GM12878 (cell line): ENCODE results near the gene TEX264. TPM values are rescaled to one million over a fixed set of nuclear protein-coding genes. Genes with fewer than 3 reads are reported as not detected.

ENCODE experiments used
- ATAC-seq: fragments of 200-7000 bp; cut with Tn5 transposase; 3 replicates; pipeline ENCODE4 v1.9.1; 2020; ENCODE audit warnings: mild to moderate bottlenecking, moderate library complexity
- BruUV-seq: library from RNA; stranded (reverse); fragments of 400-500 nt; replicated peaks from 2 replicates; lab custom pipeline; 2021; lab: Mats Ljungman, UMichigan
- CTCF ChIA-PET: fragments of 300-600 bp; sonication (Branson Sonifier 250); formaldehyde crosslinking; extraction: SDS; loops from one replicate; lab custom pipeline; 2021; ENCODE audit warnings: inconsistent platforms; lab: Yijun Ruan, JAX
- POLR2A ChIA-PET: fragments of 350-600 bp; formaldehyde crosslinking; extraction: SDS; loops from one replicate; lab custom pipeline; 2021; ENCODE audit warnings: inconsistent platforms; lab: Charles Lee
- RAD21 ChIA-PET: fragments of 300-600 bp; sonication (Branson Sonifier 250); formaldehyde crosslinking; loops from one replicate; lab custom pipeline; 2023; ENCODE audit warnings: antibody characterized with exemption; ENCODE audit not compliant: unreplicated experiment; lab: Charles Lee
- SMC1A ChIA-PET: fragments of 300-600 bp; sonication (Branson Sonifier 250); formaldehyde crosslinking; loops from one replicate; lab custom pipeline; 2023; ENCODE audit not compliant: unreplicated experiment, uncharacterized antibody; lab: Charles Lee
- DNase-seq: peaks from one replicate; pipeline ENCODE4 v3.0.0-alpha.2; 2011; ENCODE audit warnings: low read depth, low spot score
- FAIRE-seq: peaks from 3 replicates; lab custom pipeline; 2011; peaks lifted over from hg19 to GRCh38; lab: Jason Lieb, UNC
- H2AFZ ChIP-seq: 2 replicates; pipeline ENCODE4 v1.6.0; 2011; ENCODE audit warnings: low read depth, low read length, control low read depth; ENCODE audit not compliant: control insufficient read depth
- H3K27ac ChIP-seq: 2 replicates; pipeline ENCODE4 v1.5.1; 2011; ENCODE audit warnings: control low read depth; ENCODE audit not compliant: control insufficient read depth, insufficient read depth
- H3K27me3 ChIP-seq, 2 experiments: replicated peaks in 1 of 2; 2 replicates each; pipeline versions ENCODE4 v1.6.0 to v1.6.1; 2011; ENCODE audit warnings: low read length in 1 of 2; ENCODE audit not compliant: control insufficient read depth in 2 of 2, insufficient read depth in 2 of 2
- H3K36me3 ChIP-seq, 2 experiments: 2 replicates each; pipeline ENCODE4 v1.5.1; 2011; ENCODE audit warnings: low read length in 1 of 2; ENCODE audit not compliant: control insufficient read depth in 2 of 2, insufficient read depth in 2 of 2
- H3K4me1 ChIP-seq: 2 replicates; pipeline ENCODE4 v1.6.1; 2011; ENCODE audit warnings: mild to moderate bottlenecking, low read length, moderate library complexity, mixed read lengths; ENCODE audit not compliant: control insufficient read depth, insufficient read depth
- H3K4me2 ChIP-seq: 2 replicates; pipeline ENCODE4 v1.6.0; 2011; ENCODE audit warnings: control low read depth; ENCODE audit not compliant: control insufficient read depth, insufficient read depth
- H3K4me3 ChIP-seq: fragments of 200-600 bp; sonication (generic); 2 replicates; pipeline ENCODE4 v1.5.1; 2016
- H3K79me2 ChIP-seq: 2 replicates; pipeline ENCODE4 v1.6.0; 2011; ENCODE audit warnings: low read length; ENCODE audit not compliant: control insufficient read depth, insufficient read depth
- H3K9ac ChIP-seq: 2 replicates; pipeline ENCODE4 v1.8.0; 2011; ENCODE audit warnings: low read length, control low read depth, mixed read lengths; ENCODE audit not compliant: control insufficient read depth, insufficient read depth
- H3K9me3 ChIP-seq: replicated peaks from 3 replicates; pipeline ENCODE4 v1.5.1; 2011; ENCODE audit warnings: mild to moderate bottlenecking, low read length; ENCODE audit not compliant: control insufficient read depth, insufficient read depth
- H4K20me1 ChIP-seq: 2 replicates; pipeline ENCODE4 v1.6.0; 2011; ENCODE audit not compliant: control insufficient read depth, insufficient read depth
- CBX3 ChIP-seq: fragments of 200-600 bp; sonication (generic); IDR thresholded peaks from 2 replicates; pipeline ENCODE4 v1.6.1; 2016; ENCODE audit warnings: low read depth, borderline replicate concordance
- CREM ChIP-seq: IDR thresholded peaks from 2 replicates; pipeline ENCODE4 v1.6.1; 2014; ENCODE audit warnings: antibody characterized with exemption, low read depth
- DPF2 ChIP-seq: fragments of 450-650 bp; IDR thresholded peaks from 2 replicates; pipeline ENCODE4 v1.6.1; 2017; ENCODE audit warnings: mild to moderate bottlenecking
- NR2C2 ChIP-seq: IDR thresholded peaks from 2 replicates; pipeline ENCODE4 v1.6.1; 2011; ENCODE audit warnings: borderline replicate concordance, low read depth; ENCODE audit not compliant: control insufficient read depth, insufficient read length
- NRF1 ChIP-seq: conservative IDR thresholded peaks from 2 replicates; pipeline ENCODE4 v1.6.1; 2011; ENCODE audit warnings: mild to moderate bottlenecking, low read depth, low read length, improper control_type of control experiment
- POLR2AphosphoS5 ChIP-seq: IDR thresholded peaks from 2 replicates; pipeline ENCODE4 v1.6.1; 2011; ENCODE audit warnings: mild to moderate bottlenecking, low read length, inconsistent platforms
- RBBP5 ChIP-seq: fragments of 200-600 bp; sonication (generic); conservative IDR thresholded peaks from 2 replicates; pipeline ENCODE4 v1.6.1; 2016
- RUNX3 ChIP-seq: IDR thresholded peaks from 2 replicates; pipeline ENCODE4 v1.6.1; 2012; ENCODE audit warnings: low read length, inconsistent platforms
- SPI1 ChIP-seq: IDR thresholded peaks from 2 replicates; pipeline ENCODE4 v1.6.1; 2011; ENCODE audit warnings: low read depth, mild to moderate bottlenecking, low read length, moderate library complexity, borderline replicate concordance; ENCODE audit not compliant: insufficient read depth
- STAT3 ChIP-seq: IDR thresholded peaks from 2 replicates; pipeline ENCODE4 v1.6.1; 2011; ENCODE audit warnings: low read depth, low read length, improper control_type of control experiment
- TCF12 ChIP-seq: IDR thresholded peaks from 2 replicates; pipeline ENCODE4 v1.6.1; 2011; ENCODE audit warnings: low read depth, mild to moderate bottlenecking, low read length
- WGBS: methylation state at CpG from one replicate; pipeline ENCODE4 v1.1.6; 2016; ENCODE audit warnings: low lambda C conversion rate; ENCODE audit not compliant: insufficient replicate concordance, insufficient coverage; ENCODE audit errors: missing lambda C conversion rate; 5-methylcytosine and 5-hydroxymethylcytosine counted together
- in situ Hi-C: fragments of 300-500 bp; cut with MboI; formaldehyde crosslinking; loops from 9 replicates; pipeline ENCODE4 v1.14.3; 2018; ENCODE audit warnings: mixed read lengths
- intact Hi-C: fragments of 100-400 bp; cut with micrococcal nuclease; formaldehyde crosslinking; loops from one replicate; pipeline ENCODE4 v1.14.2; 2022; ENCODE audit not compliant: unreplicated experiment
- polyA plus RNA-seq, 11 experiments: library from polyadenylated mRNA; depleted of rRNA in 4 of 11; unstranded in 6 of 11; stranded (reverse) in 5 of 11; fragments of >200 nt; fragmentation: Nextera tagmentation in 4 of 11; fragmentation: Illumina TruSeq in 1 of 11; extraction: Ambion mirVana in 4 of 11; extraction: Trizol in 1 of 11; gene quantifications; 1 replicate in 1 of 11; 2 replicates in 10 of 11; pipeline versions ENCODE4 v1.2.1 to v1.2.3, GENCODE V29; 2011 to 2016; ENCODE audit warnings: inconsistent platforms in 2 of 11, missing spikeins in 2 of 11, low read depth in 1 of 11
- total RNA-seq, 4 experiments: library from RNA; depleted of rRNA in 3 of 4; stranded (reverse); fragments of >200 nt in 3 of 4; fragmentation: Illumina TruSeq in 1 of 4; extraction: Trizol in 1 of 4; gene quantifications; 2 replicates each; pipeline versions ENCODE4 v1.2.1 to v1.2.3, GENCODE V29; 2013 to 2021
- TF ChIP-seq, protein P1 (sequence below): fragments of 450-650 bp; formaldehyde crosslinking; IDR thresholded peaks from 2 replicates; pipeline ENCODE4 v1.5.0; 2022; ENCODE audit warnings: mild to moderate bottlenecking, missing genetic modification characterization

The TEX264 gene
- total and polyA plus RNA-seq, 10 of the 15 experiments (the other 5 are each of a cell fraction or from before 2014, with no cell fraction given) = 3.6 to 63.0 (median 52.4) TPM

DNA sequence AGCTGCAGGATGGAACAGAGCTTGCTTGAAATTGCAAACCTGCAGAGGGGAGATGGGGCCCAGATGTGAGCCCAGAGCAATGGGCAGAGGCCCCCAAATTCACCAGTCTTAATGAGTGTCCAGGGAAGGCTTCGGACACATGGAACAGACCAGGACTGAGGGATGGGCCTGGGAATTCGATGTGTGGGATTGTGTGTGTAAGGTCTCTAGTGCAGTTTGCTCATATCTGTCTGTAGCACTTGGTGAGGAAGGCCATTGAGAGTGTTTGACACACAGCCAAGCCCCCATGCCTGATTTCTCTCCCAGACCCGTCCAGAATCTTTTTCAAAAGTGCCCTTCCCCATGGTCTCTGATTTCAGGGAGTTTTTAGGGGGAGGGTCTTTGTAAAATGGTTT lies 17.2 kb downstream of the TEX264 start:
- intact Hi-C loops = no loop called here
- in situ Hi-C loops = loop anchor here (25.0 kb wide), 1 partner anchor 1076 kb away; the partner anchor contains the start of genes CISH and MAPKAPK3
- TF ChIP-seq DPF2 (no peak), STAT3 (no peak), CREM (no peak), RUNX3 (no peak), RBBP5 (no peak), CBX3 (no peak), POLR2AphosphoS5 (no peak), NR2C2 (no peak), TCF12 (no peak), NRF1 (no peak), SPI1 (no peak)
- TF ChIP-seq, protein P1, sequence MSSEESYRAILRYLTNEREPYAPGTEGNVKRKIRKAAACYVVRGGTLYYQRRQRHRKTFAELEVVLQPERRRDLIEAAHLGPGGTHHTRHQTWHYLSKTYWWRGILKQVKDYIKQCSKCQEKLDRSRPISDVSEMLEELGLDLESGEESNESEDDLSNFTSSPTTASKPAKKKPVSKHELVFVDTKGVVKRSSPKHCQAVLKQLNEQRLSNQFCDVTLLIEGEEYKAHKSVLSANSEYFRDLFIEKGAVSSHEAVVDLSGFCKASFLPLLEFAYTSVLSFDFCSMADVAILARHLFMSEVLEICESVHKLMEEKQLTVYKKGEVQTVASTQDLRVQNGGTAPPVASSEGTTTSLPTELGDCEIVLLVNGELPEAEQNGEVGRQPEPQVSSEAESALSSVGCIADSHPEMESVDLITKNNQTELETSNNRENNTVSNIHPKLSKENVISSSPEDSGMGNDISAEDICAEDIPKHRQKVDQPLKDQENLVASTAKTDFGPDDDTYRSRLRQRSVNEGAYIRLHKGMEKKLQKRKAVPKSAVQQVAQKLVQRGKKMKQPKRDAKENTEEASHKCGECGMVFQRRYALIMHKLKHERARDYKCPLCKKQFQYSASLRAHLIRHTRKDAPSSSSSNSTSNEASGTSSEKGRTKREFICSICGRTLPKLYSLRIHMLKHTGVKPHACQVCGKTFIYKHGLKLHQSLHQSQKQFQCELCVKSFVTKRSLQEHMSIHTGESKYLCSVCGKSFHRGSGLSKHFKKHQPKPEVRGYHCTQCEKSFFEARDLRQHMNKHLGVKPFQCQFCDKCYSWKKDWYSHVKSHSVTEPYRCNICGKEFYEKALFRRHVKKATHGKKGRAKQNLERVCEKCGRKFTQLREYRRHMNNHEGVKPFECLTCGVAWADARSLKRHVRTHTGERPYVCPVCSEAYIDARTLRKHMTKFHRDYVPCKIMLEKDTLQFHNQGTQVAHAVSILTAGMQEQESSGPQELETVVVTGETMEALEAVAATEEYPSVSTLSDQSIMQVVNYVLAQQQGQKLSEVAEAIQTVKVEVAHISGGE = no peak
- TF ChIP-seq, all 136 proteins: peak for 0
- POLR2A ChIA-PET = no interaction called here
- Histone ChIP-seq H3K4me1 (peaks cover 16% of the 10 kb centered on the region), H3K36me3 (peaks cover 31 to 40% of the 10 kb centered on the region in 2 experiments), H3K27ac (no peak overlapping the region), H3K9me3 (no peaks in the 10 kb centered on the region), H3K4me2 (no peak overlapping the region), H2AFZ (no peak overlapping the region), H3K9ac (no peak overlapping the region), H3K27me3 (no peaks in the 10 kb centered on the region), H3K4me3 (no peak overlapping the region), H3K79me2 (peaks cover 3% of the 10 kb centered on the region), H4K20me1 (no peaks in the 10 kb centered on the region; the same call in 1 of the 2 replicates)
- no peak for FAIRE-seq
- CTCF ChIA-PET = interaction anchor here (0.9 to 11.7 kb wide), 4 partner anchors 17 to 298 kb away, joined by 3 to 238 read pairs (median 8); partner anchors contain the start of gene TEX264
- SMC1A ChIA-PET = no interaction called here
- DNase-seq = no peak
- ATAC-seq = no peak
- RAD21 ChIA-PET = interaction anchor here (1.2 kb wide), 1 partner anchor 186 kb away, joined by 3 read pairs; no protein-coding TSS in a partner anchor
- 98% methylated on average over 3 of the region's 3 CpGs for WGBS
- no TSS peak for BruUV-seq
